Peyer's patch (tissue), 4 donors: ENCODE measurements around the gene TMEM266.

ENCODE experiments used
- POLR2A ChIP-seq, 2 donors: fragments of 450-650 bp; IDR thresholded peaks; one replicate each; pipeline ENCODE4 v1.5.1; 2017; ENCODE audit warnings: antibody characterized with exemption in 2 of 2, mild to moderate bottlenecking in 2 of 2, moderate library complexity in 2 of 2
- TF ChIP-seq, protein P1 (sequence below), 6 experiments: fragments of 450-650 bp in 4 of 6; fragments of 200-600 bp in 2 of 6; sonication (generic) in 1 of 6; IDR thresholded peaks; one replicate each; pipeline ENCODE4 v1.5.1; 2017 to 2019; ENCODE audit warnings: antibody characterized with exemption in 6 of 6, mild to moderate bottlenecking in 3 of 6, moderate library complexity in 1 of 6

DNA sequence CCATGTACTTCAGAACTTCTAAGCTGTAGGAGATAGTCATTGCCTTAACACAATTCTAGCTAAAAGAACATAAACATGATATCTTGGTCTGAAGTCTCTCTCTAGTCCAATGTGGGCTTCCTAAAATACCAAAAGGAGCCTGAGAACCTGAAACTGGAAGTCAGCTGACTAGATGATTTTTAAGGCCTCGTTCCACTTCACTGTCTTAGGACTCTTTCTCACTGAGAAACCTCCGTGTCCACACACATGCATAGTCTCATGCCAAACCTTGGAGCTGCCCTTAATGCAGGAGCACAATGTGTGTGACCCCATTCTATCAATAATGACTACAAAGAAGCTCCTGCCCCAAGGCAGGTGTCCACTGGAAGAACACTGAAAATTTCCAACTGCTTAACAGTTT lies 163.7 kb downstream of the TMEM266 start:
- TF ChIP-seq, protein P1, sequence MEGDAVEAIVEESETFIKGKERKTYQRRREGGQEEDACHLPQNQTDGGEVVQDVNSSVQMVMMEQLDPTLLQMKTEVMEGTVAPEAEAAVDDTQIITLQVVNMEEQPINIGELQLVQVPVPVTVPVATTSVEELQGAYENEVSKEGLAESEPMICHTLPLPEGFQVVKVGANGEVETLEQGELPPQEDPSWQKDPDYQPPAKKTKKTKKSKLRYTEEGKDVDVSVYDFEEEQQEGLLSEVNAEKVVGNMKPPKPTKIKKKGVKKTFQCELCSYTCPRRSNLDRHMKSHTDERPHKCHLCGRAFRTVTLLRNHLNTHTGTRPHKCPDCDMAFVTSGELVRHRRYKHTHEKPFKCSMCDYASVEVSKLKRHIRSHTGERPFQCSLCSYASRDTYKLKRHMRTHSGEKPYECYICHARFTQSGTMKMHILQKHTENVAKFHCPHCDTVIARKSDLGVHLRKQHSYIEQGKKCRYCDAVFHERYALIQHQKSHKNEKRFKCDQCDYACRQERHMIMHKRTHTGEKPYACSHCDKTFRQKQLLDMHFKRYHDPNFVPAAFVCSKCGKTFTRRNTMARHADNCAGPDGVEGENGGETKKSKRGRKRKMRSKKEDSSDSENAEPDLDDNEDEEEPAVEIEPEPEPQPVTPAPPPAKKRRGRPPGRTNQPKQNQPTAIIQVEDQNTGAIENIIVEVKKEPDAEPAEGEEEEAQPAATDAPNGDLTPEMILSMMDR (IDR thresholded peaks at IDR 0.05): no peak
- TF ChIP-seq POLR2A (IDR thresholded peaks at IDR 0.05): no peak
